Left lobe of liver (tissue), 2 donors: ENCODE measurements around the gene SLC30A1. TPM values are rescaled to one million over a fixed set of nuclear protein-coding genes. Genes with fewer than 3 reads are reported as not detected.
"Not testable (repeated sequence)": the region's sequence is repeated elsewhere in the genome, so short reads cannot be mapped to it uniquely, and the experiment has no call there.

ENCODE experiments used
- ATAC-seq: fragments of 200-7000 bp; cut with Tn5 transposase; one replicate; pipeline ENCODE4 v1.9.1; 2020; ENCODE audit warnings: mild to moderate bottlenecking, moderate library complexity
- DNase-seq: peaks from one replicate; pipeline ENCODE4 v3.0.0-alpha.2; 2020; ENCODE audit warnings: low spot score
- total RNA-seq: library from RNA; stranded (reverse); gene quantifications from one replicate; pipeline ENCODE4 v1.2.1, GENCODE V29; 2021
- donor health status: DM: no; HTN: no; CAD: no; lungs with moderate emphysema.
- donor health status: DM: no; HTN: yes; CAD: no.

Gene SLC30A1, protein sequence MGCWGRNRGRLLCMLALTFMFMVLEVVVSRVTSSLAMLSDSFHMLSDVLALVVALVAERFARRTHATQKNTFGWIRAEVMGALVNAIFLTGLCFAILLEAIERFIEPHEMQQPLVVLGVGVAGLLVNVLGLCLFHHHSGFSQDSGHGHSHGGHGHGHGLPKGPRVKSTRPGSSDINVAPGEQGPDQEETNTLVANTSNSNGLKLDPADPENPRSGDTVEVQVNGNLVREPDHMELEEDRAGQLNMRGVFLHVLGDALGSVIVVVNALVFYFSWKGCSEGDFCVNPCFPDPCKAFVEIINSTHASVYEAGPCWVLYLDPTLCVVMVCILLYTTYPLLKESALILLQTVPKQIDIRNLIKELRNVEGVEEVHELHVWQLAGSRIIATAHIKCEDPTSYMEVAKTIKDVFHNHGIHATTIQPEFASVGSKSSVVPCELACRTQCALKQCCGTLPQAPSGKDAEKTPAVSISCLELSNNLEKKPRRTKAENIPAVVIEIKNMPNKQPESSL
- 48.6 TPM for total RNA-seq

DNA sequence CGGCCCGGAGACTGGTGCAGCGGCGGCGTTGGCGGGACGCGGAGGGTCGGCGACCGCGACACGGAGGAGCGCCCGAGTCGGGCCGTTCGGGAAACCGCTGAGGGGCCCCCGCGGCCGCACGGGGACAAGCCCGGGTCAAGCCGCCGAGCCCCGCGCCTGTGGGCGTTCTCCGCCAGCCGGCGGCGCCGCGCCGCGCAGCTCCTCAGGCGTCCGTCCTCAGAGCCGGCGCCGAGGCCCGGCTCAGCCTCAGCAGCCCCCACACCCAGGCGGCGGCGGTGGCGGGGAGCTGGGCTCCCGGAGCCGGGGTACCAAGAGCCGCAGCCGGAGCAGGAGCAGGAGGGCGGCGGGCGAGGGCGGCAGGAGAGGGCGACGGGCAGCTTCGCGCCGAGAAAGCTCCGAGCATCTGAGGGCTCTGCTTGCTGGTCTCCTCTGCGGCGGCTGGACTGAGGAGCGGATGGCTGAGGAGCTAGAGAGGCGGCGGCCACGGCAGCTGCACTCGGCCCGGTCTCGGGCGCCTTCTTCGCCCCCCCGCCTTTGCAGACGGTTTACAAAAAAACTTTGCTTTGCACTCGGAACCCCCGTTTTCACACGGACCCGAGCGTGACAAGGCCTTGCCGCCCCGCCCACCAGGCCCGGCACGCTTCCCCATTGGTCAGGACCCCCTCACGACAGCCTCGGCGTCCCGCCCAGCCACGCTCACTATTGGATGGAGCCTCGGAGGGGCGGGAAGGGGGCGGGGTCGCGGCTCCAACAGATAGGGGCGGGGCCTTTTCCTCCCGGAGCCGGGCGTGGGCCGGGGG lies at the start of gene SLC30A1:
Gene SLC30A1, minus strand, starts transcription at position 522 of the 800 bp plus-strand sequence. CDS start 549 bp downstream, outside the sequence.
- DNase-seq (peak; percentile 100), ATAC-seq (peak; percentile 85)

DNA sequence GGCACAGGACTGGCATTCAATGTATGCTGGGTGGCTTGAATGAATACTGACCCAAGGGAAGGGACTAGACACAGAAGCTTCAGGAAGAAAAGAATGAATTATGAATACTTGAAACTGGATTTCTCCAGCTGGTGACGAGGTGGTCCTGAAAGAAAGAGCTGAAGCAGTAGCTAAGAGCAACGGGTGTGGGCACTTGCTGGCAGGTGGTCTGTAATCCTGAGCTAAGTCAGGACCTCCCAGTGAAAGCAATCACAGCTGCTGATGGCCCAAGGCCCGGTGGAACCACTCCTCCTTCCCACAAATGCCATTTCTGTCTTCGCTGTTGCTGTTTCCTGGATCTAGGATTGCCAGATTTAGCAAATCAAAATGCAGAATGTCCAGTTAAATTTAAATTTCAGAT lies 49.5 kb upstream of the SLC30A1 start:
- no peak for DNase-seq
- ATAC-seq: no peak

DNA sequence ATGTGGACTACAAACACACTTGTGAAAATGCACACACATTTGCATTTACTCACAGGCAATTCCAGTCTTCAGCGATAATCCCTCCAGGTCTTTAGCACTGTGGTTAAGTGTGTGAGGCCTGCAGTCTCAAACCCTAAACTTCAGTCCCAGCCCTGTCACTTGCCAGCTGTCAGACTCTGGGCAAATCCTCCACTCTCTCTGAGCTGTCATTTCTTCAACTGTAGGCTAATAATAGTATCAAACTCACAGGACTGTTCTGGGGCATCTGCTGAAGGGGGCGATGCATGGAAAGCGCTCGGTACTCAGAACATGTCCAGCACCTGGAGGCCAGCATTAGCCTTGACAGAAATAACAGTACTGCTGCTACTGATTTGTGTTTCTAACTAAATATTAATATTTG lies 48.3 kb upstream of the SLC30A1 start:
- ATAC-seq (no peak), DNase-seq (no peak)

DNA sequence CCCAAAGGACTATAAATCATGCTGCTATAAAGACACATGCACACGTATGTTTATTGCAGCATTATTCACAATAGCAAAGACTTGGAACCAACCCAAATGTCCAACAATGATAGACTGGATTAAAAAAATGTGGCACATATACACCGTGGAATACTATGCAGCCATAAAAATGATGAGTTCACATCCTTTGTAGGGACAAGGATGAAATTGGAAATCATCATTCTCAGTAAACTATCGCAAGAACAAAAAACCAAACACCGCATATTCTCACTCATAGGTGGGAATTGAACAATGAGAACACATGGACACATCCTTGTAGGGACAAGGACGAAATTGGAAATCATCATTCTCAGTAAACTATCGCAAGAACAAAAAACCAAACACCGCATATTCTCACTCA lies 46.9 kb upstream of the SLC30A1 start:
- ATAC-seq, DNase-seq: not testable (repeated sequence)

DNA sequence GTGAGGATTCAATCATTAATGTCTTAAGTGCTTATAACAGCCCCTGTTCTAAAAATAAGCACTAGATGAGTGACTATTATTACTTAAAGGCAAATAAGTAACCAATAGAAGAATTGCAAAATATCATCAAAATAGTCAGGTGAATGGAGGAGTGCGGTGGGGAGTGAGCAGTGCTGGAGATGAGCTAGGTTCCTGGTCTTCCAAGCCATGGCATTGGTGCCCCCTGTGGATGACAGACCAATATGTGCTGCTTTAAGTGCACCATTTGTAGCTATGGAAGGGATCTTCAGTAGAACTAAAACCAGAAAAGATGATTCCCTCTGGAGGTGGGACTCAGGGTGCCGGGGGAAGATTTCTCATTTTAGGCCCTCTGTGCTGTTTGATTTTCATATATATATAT lies 46.1 kb upstream of the SLC30A1 start:
- ATAC-seq: peak; percentile 97
- no peak for DNase-seq

DNA sequence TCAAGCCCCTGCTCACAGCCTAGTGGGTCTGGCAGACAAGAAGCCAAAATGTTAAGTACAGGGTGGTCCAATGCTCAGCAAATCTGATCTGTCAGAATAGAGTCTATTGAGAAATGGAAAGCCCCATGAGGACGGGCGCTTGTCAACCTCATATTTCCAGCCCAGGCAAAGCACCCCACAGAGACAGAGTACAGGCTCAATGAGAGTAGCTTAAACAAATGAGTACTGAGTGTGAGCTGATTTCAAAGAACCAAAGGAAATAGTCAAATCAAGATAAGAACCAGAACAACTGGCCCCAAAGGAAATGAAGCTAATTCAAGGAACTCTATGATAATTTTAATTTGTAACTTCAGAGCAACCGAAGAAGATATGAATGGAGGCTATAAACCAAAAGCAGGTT lies 44.6 kb upstream of the SLC30A1 start:
- DNase-seq (no peak), ATAC-seq (no peak)

DNA sequence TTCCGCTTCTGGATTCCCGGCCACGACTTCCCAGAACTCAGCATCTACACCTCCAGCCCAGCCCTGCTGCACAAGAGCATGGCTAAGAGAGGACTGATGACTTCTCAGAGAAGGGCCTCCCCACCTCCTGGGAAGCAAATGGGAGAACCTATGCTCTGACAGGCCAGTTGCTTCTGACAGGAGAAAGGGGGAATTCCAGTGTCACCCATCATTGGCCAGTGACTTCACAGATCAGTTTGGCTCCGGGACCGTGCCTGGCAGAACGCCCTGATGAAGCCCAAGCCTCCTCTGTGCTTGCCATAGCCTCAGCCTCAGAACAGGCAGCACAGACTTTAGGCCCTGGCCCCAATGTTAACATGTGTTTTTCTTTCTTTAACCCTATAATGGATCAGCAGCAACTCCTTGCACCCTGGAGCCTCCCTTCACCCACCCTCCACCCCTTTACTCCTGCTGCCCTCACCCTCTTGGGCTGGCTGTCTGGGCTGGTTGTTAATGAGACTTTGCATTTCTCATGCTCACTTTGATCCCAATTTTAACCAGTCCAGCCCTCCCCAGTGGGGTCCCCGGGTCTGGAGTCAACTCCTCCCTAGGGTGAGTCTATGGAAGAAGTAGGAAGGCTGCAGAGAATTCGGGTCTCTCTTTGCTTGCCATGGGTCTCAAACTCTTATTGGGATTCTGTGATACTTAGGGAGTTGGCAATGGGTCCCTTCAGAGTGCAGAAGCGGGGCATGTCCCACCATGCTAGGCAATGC lies 42.7 kb upstream of the SLC30A1 start:
- DNase-seq (no peak), ATAC-seq (no peak)

DNA sequence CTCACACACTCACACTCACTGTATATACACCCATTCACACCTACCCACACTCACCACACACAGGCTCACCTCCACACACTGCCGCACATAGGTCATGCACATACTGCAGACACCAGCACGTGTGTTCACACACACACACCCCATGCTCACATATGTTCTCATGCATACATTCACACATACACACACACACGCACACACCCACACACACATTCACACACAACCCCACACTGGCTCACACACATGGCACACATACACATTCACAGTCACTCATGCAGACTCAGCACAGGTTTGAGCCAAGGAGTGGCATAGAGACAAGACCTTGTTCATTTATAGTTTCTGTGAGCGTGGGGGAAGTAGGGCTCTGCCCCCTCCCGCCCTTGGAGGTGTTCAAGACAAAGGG lies 41.1 kb upstream of the SLC30A1 start:
- ATAC-seq (no peak), DNase-seq (no peak)

DNA sequence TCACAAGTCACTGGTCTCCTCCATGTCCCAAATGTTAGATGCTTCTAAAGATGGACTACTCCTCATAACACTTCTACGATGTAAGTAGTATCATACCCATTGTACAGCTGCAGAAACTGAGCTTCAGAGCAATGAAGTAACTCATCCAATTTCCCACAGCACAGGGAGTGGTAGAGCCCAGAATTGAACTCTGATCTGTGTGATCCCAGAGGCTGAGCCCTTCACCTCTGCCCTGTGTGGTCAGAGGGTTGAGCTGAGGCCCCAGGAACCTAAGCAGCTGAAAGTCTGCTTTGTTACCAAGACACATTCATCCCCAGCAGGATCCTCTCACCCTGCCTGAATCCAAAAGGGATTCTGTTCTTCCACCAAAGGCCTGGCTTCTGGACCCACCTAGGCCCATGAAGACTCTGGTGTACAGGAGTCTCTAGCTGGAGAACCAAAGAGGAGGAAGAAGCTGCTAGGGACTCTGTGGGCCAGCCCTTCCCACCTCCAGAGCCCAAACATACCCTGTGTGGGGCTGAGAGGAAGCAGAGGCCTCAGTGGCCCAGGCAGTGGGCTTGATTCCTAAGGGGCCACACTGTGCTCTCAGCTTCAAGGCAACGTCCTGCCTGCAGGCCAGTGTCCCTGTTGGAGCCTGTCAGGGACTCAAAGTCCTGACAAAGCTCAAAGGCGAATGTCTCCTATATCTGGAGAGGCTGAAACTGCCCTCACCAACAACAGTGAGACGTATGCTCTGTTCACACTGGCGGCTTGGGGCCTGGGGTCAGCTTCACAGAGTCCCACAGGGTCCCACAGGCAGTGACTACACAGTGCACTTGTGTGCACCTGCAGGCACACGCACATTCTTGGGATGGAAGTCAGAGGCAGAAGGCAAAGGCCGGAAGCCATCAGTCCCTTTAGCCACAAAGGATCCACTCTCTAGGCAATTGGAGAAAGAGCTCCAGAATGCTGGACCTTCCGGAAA lies 40.4 kb upstream of the SLC30A1 start:
- ATAC-seq (peak; percentile 77), DNase-seq (no peak)

DNA sequence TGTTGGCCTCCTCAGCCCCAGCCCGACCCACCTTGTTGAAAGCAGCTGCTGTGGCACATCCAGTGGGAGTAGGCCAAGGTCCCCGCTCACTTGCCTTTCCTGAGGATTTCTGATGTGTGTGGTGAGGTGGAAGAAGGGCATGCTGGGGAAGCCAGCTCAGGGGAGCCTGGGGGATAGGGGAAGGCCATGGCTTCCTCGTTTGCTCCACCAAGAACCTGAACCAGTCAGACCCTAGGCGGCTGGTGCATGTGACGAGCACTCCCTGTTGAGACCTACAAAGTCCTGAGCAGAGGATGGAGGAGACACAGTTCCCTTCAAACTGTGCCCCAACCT lies 38.0 kb upstream of the SLC30A1 start:
- ATAC-seq: no peak
- no peak for DNase-seq

DNA sequence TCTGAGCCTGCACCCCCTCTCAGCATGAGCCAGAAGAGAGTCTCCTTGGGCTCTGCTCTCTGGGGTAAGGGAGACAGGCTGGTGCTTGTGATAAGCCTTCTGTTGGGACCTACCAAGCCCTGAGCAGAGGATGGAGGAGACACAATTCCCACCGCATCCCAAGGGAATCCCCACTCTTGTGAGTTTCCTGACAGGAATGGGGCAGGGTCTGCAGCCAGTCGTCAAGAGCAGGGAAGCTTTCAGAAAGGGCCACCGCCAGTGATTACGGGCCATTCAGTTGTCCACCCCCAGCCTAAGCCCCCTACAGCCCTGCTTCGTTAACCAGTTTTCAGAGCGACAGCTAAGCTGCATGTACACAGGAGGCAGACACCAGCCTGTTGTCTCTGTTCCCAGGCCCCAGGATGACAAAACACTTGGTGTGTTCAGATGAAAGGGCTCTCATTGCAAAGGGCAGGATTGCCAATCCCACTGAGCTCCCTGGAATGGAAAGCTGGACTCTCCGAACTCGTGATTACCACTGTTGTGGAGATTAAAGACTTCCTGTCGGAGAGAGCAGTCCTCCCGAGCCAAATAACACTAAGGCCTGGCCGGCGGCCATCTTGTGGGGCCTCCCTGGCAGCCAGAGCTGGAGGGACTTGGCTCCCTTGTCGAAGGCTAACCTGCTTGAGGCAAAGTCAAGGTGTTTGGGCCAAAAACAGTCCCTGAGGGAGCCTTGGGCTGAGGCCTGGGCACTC lies 37.4 kb upstream of the SLC30A1 start:
- ATAC-seq (peak; percentile 66), DNase-seq (peak; percentile 79)

DNA sequence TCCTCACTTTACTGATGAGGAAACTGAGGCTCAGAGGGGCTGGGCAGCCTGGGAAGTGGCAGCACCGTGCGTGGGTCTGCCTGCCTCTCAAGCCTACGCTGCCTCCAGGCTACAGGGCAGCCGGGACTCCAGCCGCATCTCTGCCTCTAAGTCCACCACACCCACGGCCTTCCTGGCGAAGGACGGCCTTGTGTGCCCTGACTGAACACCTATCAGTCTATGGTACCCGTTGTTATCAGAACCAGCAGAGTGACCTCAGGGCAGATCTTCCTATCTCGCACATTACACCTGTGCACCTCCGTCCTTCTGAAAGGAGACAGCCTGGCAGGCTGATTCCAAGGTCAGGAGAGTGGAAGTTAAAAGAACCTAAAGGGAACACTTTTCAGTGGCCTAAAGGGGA lies 35.7 kb upstream of the SLC30A1 start:
- ATAC-seq (no peak), DNase-seq (no peak)

DNA sequence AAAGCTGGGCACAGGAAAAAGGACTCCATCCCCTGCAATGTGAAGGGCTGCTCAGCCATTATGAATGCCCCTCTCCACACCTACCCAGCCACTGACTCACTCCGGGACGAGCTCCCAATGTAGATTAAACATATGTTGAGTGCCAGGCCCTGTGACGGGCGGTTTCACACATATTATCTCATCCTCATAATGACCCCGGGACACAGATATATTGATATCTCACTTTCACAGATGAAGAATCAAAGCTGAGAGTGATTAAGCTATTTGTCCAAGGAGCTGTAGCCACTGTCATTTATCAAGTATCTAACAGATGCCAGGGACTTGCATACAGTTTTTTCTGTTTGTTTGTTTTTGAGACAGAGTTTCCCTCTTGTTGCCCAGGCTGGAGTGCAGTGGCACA lies 35.0 kb upstream of the SLC30A1 start:
- DNase-seq (no peak), ATAC-seq (no peak)

DNA sequence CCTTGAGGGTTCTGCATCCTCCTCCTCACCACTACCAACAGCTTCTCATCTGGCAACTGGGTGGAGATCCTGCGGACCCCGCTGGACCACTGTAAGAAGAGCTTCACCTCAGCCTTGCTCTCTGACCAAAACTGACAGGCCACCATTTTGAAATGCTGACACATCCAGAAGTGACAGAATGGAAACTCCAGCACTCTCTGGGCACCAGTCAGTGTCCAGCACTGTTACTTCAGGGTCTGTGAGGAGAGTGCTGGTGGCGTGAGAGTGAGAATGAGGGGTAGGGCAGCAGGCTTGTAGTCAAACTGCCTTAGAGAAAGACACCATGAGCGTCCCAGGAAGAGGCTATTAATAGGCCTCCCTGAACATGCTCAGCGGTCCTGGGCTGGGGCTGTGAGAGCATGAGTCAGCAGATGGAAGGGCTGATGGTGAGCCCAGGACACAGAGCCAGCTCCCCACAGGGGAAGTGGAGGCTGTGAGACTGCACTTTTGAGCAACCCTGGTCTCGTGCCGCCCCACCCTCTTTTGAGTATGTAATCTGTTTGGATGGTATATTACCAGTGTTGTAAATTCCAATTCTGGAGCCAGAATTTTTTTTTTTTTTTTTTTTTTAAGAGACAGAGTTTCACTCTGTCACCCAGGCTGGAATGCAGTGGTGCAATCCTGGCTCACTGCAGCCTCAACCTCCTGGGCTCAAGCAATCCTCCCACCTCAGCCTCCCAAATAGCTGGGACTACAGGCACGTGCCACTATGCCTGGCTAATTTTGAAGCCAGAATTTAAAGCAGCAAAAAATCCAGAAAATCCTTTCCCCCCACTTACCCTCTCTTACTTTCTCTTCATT lies 34.4 kb upstream of the SLC30A1 start:
- ATAC-seq: peak; percentile 9

DNA sequence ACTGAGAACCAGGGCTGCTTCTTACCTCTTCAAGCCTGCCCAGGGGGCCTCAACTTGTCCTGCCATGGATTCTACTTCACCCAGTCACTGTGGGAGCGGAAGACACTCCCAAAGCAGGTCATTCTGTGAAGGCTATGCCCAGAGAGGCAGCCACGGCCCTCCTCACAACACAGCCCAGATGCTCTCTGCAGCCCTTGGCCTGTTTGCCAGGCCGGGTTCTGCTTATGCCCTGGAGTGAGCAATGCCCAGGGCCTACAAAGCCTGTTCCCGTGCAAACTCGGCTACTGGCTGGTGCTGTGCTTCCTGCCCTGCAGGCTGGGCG lies 33.8 kb upstream of the SLC30A1 start:
- ATAC-seq: no peak
- DNase-seq: no peak

More for the DNA sequence above, 34.4 kb upstream of the SLC30A1 start:
- peak; percentile 61 for DNase-seq

DNA sequence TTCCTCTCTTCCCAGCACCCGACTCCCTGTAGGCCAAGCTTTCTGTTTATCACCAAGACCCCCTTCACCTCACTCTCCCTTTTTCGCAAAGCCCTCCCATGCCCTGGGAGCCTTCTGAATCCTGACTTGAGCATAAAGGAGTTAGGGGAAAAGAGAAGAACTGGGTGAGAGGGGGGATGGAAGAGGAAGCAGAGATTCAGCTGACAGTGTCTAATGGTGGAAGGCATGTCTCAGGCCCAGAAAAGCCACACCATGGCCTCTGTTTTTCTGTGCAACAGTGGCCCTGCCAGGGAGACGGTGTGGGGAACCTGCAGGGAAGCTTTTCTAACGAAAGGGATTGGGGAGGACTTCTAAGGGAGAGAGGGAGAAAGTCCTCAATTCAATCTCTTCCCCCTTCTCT lies 32.9 kb upstream of the SLC30A1 start:
- DNase-seq (no peak), ATAC-seq (no peak)

DNA sequence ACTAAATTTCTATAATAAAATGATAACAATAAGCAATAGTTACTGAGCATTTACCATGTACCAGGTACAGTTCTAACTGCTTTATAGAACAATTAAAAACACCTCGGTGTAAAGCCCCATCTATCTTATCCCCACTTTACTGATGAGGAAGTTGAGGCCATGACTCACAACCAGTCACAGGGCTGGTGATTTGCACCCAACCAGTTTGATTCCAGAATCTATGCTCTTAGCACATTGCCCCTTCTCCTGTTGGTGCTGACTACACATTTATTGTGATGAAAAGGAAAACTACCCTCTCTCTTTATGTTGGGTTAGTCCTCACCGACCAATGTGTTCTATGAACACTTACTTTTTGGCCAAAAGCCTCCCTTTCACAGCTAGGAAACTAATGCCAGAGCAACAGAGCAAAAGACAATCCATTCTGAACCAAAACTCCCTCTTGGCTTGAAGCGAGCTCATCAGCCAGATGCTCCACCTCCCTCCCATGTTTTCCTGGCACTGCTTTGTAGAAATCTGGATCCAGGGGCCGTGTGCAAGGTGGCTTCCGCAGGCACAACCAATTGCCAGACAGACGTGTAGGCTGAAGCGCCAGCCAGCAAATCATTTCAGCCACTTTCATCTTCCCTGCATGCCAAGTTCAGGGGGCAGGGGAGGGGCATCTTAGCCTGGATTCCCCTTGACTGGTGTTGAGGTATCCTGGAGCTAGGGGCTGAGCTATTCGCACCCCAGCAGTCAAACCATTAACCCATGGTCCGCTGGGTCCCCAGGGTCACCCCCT lies 32.0 kb upstream of the SLC30A1 start:
- DNase-seq (peak; percentile 72), ATAC-seq (peak; percentile 77)
